HK-2 (cell line): ENCODE data around the gene RAB40C.
"Not testable (repeated sequence)": the region's sequence is repeated elsewhere in the genome, so short reads cannot be mapped to it uniquely, and the experiment has no call there.

ENCODE experiments used
- DNase-seq: peaks from one replicate; pipeline ENCODE4 v3.0.0-alpha.2; 2018; ENCODE audit not compliant: unreplicated experiment

Gene RAB40C

DNA sequence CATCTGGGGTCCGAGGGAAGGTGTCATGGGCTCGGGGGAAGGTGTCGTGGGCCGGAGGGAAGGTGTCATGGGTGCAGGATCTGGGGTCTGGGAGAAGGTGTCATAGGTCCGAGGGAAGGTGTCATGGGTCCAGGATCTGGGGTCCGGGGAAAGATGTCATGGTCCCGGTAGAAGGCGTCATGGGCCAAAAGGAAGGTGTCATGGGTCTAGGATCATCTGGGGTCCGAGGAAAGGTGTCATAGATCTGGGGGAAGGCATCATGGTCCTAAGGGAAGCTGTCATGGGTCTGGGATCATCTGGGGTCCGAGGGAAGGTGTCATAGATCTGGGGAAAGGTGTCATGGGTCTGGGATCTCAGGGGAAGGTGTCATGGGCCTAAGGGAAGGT is 942 bp downstream of the RAB40C start:
- no peak for DNase-seq

DNA sequence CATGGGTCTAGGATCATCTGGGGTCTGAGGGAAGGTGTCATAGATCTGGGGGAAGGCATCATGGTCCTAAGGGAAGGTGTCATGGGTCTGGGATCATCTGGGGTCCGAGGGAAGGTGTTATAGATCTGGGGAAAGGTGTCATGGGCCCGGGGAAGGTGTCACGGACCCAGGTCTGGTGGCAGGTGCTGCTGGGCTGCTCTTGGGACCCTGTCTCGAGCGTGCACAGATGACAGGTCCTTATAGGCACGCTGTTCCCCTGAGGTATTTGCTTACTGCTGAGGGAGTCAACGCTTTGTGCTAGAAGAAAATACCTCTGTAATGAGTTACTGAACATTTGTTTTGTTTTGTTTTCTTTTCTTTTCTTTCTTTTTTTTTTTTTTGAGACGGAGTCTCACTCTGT is 1.4 kb downstream of the RAB40C start:
- DNase-seq = no peak

DNA sequence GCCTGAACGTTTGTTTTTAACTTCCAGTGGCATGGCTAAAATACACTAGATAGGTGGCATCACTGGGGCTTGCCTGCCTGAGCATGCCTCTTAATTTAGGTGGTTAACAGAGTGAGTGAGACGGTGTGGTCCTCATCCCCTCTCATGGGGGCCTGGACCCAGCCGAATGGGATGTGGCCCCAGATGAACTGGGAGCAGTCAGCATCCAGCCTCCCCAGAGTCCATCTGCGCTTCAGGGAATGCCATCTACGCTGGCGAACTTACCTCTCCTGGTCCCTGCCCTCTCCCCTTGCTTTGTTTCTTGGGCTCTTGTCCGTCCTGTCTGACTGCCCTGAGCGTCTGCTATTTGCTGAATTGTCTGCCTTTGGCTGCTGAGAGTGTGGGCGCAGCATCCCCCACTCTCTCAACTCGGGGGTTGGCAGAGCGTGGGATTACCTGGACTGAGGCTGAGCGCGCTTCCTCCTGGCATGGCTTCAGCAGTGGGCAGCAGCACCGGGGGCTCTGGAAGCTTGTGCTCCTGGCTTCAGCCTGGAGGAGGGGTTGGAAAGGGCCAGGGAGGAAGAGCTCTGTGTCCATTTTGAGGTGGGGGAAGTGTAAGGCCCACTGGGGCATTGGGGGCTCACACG is 2.1 kb downstream of the RAB40C start:
- no peak for DNase-seq

DNA sequence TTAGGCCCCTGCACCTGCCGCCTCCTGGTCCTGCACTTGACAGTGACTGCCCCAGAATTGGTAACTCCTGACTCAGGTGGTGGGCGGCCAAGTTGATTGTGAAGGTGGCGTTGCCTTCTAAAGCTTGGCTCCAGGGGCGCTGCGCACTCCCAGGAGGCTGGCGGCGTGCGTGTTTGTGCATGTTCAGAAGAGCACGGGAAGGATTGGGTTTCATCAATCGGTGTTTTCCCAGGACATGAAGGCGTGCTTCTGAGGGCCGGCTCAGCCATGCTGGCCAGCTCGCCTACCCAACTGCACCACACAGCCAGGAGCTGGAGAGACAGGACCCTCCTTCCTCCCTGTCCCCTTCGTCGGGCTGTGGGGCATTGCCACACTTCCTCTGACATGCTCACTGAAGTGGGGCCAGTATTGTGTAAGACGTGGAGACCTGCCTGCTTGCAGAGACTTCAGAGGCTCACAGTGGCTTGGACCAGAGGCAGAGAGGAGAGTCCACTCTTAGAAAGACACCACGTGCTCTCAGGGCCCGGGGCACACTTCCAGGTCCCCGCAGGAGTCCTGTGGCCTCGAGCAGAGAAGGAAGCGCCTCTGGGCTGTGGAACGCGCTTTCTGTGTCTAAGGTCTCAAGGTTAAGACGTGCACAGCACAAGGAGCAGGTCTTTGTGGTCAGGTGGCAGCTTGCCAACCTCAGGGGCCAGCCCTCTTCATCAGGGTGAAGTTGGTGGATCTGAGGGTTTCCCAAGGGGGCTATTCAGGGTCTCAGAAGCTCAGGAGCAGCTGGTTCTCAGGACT is 2.8 kb downstream of the RAB40C start:
- no peak for DNase-seq

DNA sequence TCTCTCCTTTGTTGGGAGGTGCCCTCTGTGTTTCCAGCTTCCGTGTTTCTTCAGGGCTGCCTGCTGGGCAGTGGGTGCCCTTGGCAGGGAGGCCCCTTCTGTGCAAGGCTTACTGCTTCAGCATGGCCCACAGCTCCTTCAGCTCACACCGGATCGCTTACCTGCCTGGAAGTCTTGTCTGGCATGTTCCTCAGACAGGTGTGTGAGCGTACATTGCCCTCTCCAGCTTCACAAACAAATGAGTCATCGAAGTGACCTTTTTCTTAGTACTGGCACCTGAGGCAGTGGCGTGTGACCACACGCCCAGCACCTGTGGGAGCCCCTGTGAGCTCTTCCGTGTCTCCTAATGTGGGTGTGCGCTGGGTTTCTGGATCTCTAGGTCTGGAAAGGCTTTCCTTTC is 3.5 kb downstream of the RAB40C start:
- DNase-seq = no peak

DNA sequence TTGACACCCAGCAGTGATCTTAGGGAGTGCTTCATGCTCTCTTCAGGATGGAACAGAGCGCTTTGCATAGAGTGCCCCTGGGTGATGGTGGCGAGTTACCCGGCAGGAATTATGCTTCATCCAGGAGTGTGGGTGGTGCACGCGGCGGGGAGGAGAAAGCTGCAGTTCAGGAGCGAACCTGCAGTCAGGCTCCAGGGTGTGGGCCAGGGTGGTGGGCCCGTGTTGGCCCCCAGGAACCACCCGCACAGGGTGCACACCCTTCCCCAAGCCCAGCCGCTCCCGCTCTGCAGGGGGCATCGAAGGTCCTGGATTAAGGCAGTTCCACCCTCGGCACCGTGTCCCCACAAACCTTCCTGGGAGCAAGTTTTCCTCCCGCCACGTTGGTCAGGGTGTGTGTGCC is 3.9 kb downstream of the RAB40C start:
- no peak for DNase-seq

DNA sequence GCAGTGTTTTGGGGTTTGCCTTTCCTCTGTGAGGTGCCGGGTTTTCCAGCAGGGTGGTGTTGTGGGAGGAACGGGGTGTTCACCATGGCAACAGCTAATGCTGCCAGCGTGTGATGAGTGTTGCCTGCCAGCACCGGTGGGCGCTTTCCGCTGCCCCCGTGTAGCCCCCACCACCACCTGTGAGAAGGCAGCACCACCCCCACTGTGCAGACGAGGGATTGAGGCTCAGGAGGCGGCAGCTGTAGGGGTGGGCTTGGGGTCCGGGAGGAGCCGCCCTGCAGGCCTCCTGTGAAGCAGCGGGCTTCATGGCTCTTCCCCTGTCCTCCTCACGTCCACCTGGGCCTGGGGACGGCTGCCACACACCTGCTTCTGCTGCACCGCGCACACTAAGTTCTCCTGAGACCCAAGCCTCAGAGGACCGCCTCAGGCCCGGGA is 5.2 kb downstream of the RAB40C start:
- no peak for DNase-seq

DNA sequence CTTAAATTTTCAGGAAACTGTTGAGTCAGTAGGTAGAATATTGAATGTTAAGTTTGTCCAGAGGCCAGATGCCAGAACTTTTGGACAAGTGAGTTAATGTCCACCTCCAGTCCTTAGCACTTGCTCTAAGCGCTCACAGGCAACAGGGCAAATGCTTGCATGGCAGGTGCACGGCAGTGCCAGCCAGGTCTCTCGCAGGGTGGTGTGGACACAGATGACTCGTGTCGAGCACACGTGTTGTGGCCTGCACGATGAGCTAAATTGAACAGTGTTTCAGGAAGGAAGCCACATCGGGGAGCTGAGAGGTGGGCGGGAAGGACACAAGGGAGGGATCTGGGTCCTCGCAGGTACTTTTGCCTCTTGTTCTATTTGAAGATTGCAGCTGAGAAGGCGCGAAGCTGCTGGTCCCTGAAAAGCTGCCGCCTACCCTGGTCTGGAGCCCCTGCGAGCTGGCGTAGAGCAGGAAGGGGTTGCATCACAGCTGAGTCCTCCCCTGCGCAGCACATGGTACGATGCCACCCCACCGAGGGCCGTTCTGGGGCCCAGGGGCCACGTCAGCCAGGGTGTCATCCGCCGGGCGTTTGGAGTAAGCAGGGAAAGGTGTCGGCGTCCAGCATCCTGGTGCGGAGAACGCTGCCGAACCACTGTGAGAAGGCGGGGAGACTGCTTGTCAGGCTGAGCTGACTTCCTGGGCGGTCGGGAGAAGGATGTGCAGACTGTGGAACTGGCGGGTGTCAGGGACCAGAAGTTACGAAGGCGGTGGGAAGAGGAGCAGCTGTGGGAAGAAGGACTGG is 6.3 kb downstream of the RAB40C start:
- no peak for DNase-seq

DNA sequence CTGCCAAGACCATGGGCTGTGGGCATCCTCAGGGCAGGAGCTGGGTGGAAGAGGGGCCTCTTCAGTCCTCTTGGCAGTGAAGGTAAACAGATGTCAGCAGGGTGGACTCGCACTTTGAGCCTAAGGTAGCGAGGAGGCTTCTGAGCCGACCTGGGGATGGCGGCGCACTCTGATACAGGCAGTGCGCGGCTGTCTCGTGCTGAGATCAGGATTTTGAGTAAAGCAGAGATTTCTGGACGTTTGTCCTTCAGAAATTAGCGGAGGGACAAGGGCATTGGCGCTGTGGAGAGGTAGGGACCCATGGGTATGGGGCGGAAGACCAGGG is 6.8 kb downstream of the RAB40C start:
- DNase-seq = no peak

DNA sequence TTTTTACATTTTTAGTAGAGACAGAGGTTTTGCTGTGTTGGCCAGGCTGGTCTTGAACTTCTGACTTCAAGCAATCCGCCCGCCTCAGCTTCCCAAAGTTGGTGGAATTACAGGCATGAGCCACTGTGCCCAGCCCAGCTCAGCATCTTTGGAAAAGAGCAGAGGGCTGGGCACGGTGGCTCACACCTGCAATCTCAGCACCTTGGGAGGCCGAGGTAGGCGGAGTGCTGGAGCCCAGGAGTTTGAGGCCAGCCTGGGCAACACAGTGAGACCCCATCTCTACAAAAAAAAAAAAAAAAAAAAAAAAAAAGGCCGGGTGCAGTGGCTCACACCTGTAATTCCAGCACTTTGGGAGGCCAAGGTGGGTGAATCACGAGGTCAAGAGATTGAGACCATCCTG is 7.8 kb downstream of the RAB40C start:
- DNase-seq = not testable (repeated sequence)

DNA sequence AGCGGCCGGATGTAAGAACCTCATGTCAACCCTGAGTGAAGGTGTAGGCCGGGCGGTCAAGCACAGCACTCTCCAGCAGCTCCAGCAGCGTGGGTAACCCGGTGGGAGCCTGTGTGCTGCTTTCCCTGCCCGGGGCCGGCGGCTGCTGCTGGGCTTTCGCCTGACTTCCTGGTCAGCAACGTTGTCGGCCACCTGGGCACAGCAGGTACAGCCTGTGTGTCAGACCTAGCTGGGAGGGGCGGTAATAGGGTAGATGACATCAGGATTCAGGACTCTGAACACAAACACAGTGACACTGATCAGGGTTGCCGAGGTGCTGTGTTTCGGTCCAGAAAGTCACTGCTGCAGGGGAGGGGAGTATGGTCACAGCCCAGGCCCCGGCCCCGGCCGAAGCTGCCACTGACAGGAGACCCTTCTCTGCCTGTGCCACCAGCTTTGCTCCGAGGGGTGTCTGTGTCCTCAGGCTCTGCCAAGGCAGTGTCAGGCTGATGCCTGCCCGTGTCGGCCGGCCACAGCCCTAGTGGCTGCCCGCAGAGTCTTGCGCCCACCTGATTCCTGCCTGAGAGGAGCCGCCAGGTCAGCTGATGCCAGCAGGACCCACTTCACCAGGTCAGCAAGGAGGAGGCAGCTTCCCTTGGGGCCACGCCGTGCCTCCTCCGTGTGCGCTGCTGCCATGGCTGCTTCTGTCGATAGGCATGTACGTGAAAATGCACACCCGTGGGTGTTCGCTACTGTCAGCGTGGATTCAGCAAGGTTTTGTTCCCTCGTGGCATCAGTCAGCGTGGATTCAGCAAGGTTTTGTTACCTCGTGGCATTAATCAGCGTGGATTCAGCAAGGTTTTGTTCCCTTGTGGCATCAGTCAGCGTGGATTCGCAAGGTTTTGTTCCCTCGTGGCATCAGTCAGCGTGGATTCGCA is 9.2 kb downstream of the RAB40C start:
- DNase-seq = no peak

DNA sequence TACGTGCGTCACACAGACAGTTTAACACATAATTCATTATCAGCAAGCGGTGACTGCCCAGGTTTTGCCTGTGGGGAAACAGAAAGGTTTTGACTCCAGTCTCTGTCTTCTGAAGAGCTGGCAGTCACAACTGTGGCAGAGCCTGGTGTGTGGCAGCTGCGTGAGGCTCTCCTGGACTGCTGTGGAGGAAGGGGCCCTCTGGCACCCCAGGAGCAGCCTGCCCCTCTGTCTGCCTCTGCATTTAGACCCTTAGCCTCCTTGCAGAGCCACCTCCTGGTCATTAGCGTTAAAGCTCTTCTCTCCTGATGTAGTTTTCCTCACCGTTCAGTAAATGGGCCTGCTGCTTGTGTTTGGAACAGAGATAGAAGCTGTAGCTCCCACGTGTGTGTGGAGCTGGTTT is 10.9 kb downstream of the RAB40C start:
- DNase-seq = no peak

DNA sequence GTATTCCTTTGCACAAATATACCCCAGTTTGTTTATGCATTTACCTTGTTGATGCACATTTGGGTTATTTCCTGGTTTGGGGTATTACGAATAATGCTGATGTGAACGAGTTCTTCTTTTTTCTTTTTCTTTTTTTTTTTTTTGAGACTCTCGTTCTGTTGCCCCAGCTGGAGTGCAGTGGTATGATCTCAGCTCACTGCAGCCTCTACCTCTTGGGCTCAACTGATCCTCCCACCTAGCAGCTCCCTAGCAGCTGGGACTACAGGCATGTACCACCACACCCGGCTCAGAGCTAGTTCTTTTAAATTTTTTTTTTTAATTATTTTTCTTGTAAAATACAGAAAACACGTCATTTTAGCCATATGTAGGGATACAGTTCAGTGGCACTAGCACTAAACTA is 14.1 kb downstream of the RAB40C start:
- no peak for DNase-seq

DNA sequence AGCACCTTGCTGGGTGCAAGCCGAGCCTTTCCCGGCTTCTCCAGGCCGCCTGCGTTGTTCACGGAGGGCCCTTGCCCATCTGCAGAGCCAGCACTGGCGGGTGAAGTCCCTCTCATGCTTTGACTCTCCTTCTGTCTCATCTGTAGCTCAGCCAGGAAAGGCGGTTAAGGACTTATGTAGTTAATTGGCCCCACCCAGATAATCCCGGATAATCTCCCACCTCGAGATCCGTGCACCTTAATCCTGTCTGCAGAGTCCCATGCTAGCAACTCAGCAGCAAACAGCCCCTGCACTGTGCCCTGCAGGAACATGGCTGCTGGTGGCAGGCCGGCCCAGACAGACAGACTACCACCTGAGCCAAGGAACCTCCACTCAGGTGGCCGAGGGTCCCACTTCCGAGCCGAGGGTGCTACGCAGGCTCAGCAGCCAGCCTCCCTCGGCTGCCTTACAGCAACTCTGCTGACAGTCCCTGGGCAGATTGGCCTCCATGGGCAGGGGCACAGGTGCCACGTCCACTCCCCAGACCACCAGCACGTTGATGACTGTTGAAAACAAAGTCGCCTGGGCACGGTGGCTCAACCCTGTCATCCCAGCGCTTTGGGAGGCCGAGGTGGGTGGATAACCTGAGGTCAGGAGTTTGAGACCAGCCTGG is 16.9 kb downstream of the RAB40C start:
- DNase-seq = no peak

DNA sequence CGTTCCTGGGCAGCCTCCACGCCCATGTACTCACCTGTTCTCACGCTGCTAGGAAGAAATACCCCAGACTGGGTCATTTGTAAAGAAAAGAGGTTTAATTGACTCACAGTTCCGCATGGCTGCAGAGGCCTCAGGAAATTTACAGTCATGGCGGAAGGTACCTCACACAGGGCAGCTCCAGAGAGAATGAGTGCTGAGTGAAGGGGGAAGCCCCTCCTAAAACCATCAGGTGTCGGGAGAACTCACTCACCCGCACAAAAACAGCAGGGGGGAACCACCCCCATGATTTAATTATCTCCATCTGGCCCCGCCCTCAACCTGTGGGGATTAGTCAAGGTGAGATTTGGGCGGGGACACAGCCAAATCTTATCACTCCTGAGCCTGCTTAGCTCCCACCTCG is 18.2 kb downstream of the RAB40C start:
- DNase-seq = no peak

DNA sequence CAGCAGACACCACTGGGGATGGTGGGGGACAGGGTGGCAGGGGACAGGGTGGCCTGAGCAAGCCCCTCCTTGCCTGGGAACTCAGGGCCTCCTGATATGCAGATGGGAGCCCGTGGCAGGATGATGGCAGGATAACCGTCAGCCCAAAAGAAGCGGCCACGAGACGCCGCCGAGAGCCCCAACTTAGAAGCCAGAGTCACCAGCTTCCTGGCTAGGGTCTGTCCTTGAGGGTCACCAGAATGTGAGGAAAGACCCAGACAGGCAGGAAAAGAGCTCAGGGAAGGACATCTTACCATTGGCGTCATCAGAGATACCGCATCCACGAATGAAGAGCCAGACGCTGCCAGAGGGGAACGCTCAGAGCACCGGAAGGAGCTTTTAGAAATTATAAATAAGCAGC is 19.4 kb downstream of the RAB40C start:
- DNase-seq = no peak

DNA sequence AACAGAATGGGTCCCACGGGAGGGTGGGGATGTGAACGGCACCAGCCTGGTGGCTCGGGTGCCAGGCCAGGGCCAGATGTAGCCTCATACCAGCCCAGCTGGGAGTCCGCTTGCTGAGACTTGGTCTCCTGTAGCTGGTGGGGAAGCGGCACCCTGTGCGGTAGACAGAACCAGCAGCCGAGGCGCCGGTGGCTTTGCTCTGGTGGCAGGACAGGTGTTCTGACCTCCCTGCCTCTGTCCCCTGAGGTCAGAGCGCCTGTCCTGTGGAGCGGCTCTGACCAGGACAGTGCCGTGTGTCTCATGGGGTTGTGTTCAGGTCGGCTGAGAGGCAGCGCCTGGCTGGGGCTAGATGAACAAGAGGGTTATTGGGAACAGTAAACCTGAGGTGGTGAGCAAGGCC is 20.1 kb downstream of the RAB40C start:
- no peak for DNase-seq

DNA sequence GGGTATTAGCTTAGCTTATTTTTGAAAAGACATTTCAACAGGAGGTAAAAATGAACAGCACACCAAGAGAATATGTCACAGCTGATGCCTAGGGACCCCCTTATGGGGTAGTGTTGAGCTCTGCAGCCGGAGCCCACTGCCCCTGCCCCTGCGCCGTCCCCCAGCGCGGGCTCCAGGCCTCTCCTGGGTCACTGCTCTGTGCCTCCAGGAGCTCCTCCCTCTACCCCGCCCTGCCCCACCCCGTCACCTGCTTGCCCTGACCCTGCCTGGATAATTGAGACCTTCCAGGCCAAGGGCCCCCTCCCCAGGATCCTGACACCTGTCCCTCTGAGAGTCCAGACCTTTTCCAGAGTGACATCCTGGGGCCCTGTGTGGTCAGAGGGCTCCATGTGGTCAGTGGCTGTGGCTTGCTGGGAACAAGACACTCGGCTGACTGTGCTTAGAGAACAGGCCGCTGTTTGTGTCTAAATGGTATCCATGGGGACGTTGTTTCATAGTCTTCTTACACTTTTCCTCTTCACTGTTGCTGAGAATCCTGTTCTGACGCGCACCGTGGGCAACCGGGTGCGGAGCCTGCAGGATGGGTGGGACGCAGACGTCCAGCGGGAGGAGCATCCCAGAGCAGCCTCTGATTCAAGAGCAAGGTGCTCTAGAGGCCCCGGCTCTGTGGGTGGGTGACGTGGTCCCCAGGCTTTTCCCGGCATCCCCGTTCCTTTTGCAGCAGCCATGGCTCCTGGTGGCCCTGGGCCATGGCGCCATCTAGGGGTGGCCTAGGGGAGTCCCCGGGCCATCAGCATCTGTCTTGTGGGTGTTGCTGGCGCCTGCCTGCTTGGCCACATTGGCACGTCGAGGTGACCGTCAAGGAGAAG is 20.9 kb downstream of the RAB40C start:
- no peak for DNase-seq

DNA sequence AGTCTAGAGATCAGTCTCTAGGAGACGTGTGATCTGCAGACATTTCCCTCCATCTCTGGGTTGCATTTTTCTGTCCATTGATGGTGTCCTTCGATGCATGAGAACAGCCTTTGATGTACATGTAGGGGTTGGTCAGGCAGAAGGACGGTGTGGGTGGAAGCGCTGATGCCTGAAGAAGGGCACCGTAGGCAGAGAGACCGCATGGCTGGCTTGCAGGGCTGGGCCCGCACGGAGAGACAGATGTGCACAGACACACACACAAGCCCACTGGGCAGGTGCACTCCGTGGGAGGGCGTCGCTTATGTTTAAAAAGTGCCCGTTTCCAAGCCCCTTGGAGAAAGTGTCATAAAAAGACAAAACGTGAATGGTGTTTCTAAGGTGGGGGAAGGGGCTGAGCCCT is 25.3 kb downstream of the RAB40C start:
- no peak for DNase-seq
